HG03135 (cell line): Measurements from ENCODE around the gene C9.
A peak's percentile ranks its signal among the peaks of the same experiment; 100 is the strongest.
"Not testable (repeated sequence)": the region's sequence is repeated elsewhere in the genome, so short reads cannot be mapped to it uniquely, and the experiment has no call there.

Source experiments
- ATAC-seq: cut with Tn5 transposase; IDR thresholded peaks from one replicate; pipeline ENCODE4 v1.9.1; 2021; ENCODE audit warnings: mild to moderate bottlenecking, moderate library complexity; ENCODE audit not compliant: unreplicated experiment

Gene C9

DNA sequence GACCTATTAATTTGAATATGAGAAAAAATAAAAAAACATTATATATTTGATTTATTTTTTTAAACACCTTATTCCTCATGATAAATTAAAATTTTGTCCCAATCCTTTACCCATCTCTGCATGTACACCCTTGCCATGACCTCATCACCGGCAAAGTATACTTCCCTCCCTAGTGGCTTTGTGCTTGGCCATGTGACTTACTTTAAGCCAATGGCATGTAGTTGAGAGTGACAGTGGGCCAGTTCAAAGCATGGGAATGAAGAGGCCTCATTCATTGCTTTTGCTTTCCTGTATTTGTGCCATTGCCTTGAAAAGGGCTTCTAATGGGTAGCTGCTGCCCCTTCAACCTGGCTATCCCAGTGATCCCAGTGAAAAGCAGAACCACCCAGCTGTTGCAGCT is 31.2 kb downstream of the C9 start:
- no peak for ATAC-seq

DNA sequence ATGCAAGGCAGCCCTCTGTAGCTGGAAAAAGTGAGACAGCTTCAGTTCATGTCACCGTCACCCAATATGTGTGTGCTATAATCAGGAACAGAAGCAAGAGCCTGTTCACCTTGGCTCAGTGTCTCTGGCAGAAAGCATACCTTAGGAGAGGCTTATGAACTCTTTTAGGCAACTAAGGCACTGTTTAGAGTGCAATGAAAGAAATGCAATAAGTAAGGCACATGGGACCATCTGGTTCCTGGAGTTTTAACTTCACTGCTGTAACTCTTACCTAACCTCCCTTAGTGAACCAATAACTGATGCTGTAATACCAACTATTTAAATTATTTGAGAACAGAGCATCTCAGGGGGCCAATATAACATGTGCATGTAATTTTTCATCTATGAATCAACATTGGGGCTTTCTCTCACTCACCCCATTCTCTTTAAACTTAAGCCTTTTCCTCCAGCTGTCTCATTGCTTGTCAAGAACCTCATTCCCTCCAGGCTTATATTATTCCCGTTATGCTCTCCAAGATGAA is 32.4 kb downstream of the C9 start:
- no peak for ATAC-seq

DNA sequence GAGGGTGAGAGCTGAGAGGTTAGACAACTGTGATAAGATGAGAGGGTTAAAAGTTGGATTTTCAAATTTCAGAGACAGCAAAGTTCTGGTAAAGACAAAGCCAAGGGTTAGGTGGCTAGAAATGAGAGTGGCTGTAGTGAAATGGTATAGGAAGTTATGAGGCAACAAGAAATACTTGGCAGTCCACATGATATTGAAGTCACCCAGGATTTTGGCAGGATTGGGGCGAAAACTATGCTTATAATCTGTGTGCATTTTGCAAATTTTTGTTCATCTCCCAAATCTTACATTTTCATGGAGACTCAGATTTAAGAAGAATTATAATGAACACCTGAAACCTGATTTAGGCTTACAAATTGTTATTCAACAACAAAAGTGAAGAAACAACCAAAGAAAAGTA is 35.6 kb downstream of the C9 start:
- no peak for ATAC-seq

DNA sequence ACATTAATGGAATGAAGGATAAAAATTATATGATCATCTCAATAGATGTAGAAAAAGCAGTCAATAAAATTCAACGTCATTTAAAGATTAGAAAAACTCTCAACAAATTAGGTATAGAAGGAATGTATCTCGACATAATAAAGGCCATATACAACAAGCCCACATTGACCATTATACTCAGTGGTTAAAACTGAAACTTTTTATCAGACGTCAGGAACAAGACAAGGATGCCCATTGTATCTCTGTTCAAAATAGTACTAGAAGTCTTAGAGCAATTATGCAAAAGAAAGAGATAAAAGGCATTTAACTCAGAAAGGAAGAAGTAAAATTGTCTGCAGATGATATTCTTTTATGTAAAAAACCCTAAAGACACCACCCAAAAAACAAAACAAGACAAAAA is 40.8 kb downstream of the C9 start:
- ATAC-seq = no peak

DNA sequence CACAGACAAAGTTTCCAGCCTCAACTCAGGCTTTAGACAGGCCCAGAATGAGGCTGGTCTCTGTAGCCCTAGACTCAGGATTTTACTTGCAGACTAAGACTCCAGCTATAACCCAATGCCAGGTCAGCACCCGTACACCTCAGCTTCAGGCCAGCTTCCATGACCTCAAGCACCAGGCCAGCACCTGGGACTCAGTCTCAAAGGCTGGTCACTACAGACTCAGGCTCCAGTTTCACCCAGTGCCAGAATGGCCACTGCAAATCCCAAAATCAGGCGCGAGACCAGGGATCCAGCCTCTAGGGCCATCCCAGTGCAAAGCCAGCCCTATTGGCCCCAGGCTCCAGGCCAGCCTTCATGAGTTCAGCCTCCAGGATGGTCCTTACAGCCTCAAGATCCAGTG is 44.9 kb downstream of the C9 start:
- no peak for ATAC-seq

DNA sequence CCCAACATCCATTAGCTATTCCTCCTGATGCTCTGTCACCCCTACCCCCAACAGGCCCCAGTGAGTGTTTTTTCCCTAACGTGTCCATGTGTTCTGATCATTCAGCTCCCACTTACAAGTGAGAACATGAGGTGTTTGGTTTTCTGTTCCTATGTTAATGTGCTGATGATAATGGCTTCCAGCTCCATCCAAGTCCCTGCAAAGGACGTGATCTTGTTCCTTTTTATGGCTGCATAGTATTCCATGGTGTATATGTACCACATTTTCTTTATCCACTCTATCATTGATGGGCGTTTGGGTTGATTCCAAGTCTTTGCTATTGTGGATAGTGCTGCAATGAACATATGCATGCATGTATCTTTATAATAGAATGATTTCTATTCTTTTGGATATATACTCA is 47.8 kb downstream of the C9 start:
- not testable (repeated sequence) for ATAC-seq

DNA sequence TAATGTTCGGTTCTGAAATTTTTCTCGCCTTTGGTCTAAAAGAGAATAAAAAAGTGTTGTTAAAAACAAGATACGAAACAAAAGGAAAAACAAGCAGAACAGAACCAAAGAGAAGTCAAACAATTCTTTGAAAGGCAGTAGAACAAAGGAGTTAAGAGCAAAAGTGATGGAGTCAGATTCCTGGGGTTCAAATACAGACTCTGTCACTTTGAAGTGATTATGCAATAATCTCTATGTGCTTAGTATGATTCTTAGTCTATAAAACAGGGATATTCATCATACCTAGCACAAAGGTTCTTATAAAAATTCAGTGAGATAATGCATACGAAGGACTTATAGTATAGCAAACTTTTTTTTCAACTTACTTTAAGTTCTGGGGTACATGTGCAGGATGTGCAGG is 48.3 kb downstream of the C9 start:
- ATAC-seq = no peak

DNA sequence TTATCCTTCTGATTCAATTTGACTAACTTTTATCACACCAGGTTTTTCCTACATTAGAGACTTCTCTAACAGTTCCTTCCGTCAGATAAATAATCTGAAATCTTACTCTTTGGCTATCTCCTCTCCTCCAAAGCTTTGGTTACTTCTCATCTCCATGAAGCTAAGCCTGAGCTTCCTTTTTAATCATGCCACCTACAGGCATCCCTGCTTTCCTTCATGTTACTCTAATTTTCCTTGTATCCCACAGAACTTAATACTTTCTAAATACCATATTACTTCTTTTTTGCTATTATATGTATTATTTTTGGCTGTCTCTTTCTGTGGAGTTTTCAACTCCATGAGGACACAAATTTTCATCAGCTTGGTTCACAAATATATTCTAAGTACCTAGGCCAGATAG is 49.7 kb downstream of the C9 start:
- no peak for ATAC-seq

DNA sequence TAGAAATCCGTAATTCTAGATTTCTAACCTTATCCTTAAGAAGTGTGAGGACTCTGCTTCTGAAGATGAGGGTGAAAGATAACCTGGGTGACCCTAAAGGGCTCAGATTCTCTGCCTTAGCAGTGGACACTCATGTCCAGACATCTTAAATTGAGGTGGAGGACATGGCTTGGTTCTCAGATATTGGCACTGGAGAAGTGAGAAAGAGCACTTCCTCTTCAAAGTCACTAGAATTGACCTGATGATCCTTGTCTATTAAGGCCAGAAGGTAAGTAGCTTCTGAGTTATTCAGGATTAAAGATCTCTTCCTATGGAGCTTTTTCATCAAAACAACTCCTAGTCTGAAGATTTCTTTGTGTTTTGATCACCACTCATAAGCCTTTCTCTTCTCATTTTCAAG is 54.8 kb downstream of the C9 start:
- ATAC-seq = no peak

DNA sequence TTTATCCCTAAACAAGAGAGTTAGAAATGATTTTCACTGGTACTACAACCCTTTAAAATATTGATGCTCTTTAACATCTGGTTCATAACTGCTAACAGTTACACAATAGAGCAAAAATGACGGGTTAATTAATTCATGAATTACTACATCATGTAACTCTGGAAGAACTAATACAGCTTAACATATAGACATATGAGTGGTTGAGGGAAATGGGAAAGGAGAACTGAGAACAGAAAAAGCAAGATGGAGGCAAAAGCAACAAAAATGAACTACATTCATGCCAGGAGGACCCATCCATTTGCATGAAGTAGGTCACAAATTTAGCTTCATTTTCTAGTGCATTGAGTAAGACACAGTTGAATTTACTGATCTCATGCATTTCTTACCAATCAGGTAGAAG is 61.8 kb downstream of the C9 start:
- ATAC-seq = peak; percentile 67

DNA sequence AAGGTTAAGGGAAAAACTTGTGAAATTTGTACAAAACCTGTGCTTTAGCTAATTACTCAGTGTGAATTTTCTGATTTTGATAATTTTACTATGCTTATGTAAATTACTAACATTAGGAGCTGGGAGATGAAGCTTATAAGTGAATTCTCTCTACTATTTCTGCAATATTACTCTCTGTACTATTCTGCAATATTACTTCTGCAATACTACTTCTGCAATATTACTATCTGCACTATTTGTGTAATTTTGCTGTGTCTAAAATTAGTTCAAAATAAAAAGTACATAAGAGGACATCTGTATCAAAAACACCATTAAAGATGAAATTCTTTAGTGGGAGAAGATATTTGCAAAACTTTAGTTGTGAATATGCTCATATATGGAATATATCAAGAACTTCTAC is 62.9 kb downstream of the C9 start:
- ATAC-seq = no peak

DNA sequence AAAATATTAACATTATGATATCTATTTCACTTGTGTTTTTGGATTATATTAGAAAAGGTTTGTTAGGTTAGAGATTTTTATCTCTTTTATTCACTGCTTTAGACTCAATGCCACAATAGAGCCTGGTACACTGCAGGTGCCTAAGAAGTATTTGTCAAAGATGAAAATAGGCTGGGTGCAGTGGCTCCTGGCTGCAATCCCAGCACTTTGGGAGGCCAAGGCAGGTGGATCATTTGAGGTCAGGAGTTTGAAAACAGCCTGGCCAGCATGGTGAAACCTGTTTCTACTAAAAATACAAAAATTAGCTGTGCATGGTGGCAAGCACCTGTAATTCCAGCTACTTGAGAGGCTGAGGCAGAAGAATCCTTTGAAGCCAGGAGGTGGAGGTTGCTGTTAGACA is 64.3 kb downstream of the C9 start:
- ATAC-seq = no peak

DNA sequence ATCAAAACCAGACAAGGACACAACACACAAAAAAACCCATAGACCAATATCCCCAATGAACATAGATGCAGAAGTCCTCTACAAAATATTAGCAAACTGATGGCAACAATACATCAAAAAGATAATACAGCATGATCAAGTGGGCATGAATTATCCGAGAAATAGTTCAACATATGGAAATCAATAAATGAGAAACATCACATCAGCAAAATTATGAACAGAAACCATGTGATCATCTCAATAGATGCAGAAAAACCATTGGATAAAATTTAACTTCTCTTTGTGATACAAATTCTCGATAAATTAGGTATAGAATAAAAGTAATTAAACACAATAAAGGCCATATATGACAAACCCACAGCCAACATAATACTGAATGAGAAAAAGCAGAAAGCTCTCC is 69.6 kb downstream of the C9 start:
- ATAC-seq = no peak

DNA sequence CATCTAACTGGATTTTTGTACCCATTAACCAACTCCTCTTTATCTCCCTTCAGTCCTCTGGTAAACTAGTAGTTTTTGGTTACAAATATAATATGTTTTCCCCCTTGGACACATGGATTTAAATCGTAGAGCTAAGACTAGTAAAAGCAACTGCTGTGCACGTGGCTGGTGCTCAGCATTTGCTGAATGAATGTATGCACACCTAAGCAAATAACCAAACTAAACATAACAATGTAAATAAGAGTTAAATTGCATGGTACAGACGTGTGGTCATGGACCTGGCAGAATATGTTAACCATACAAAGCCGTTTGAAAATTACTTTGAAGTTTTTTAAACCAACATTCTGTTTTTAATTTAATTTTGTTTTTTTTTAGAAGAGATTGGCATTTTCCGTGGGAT is 79.7 kb downstream of the C9 start:
- ATAC-seq = no peak

DNA sequence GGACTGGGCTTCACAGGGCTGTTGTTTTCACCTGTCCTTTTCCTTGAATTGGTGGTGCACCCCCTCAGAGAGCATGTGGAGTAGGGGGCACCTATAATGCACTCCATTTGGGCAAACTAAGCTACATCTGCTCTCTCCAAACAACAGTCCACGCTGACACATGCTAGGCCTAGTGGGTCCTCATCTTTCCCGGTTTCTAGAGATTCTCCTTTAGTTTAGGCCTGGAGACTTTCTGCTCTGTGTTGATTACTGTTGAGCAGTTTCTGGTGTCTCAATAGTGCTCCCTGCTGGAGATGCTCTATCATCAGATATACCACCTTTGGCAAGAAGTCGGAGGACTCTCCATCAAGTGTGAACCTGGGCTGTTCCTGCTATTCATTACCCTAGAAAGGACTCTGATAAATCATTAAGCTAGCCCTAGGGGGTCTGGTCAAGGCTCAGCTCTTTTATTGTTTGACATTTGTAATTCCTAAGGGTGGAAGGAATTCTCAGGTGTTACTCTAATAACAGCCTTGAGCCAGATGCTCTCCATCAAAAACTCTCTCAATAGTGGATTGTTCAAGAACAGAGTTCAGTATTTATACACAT is 81.0 kb downstream of the C9 start:
- peak; percentile 85 for ATAC-seq

DNA sequence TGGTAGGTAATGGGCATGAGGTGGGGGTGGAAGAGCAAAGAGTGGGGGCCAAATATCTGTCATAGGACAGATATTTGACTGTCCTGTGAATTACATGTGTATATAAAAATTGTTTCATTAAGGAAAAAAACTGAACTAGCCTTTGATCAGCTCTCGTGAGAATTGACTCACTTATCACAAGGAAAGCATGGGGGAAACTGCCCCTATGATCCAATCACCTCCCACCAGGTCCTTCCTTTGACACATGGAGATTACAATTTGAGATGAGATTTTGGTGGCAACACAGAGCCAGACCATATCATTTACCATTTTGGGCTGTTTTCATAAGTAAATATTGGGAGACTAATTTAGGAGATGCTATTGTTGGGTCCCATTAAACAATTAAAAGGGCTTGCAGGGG is 81.7 kb downstream of the C9 start:
- ATAC-seq = no peak

DNA sequence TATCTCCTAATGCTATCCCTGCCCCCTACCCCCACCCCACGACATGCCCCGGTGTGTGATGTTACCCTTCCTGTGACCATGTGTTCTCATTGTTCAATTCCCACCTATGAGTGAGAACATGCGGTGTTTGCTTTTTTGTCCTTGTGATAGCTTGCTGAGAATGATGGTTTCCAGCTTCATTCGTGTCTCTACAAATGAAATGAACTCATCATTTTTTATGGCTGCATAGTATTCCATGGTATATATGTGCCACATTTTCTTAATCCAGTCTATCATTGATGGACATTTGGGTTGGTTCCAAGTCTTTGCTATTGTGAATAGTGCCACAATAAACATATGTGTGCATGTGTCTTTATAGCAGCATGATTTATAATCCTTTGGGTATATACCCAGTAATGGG is 88.4 kb downstream of the C9 start:
- not testable (repeated sequence) for ATAC-seq

DNA sequence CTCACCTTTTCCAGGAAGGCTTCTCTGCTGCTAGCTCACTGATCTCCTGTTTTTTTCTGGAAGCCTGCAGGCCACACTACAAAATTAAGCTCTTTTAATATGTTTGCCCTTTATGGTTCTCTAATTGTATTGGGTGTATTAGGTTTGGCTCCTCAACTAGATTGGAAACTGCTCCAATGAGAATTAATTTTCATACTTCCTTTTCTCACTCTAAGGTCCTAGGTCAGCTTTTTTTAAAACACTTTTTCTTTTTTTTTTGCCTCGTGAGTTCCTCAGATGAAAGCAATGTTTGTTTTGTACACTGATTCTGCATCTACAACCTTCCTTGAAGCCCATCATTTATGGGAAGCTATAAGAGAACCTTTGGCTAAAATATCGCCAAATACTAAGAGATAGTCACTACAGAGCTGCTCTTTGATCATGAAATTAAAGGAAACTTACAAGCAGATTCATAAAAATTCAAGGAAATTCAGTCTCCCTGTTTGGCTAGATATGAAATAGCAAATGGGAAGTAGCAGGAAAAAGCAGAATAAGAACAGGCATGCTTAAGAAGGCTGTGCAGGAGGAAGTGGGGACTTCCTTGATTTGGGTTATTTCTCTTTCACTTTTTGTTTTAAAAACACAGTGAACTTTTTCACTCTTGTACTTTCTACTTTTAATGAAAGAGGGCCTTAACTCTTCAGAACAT is 89.8 kb downstream of the C9 start:
- ATAC-seq = peak; percentile 78

DNA sequence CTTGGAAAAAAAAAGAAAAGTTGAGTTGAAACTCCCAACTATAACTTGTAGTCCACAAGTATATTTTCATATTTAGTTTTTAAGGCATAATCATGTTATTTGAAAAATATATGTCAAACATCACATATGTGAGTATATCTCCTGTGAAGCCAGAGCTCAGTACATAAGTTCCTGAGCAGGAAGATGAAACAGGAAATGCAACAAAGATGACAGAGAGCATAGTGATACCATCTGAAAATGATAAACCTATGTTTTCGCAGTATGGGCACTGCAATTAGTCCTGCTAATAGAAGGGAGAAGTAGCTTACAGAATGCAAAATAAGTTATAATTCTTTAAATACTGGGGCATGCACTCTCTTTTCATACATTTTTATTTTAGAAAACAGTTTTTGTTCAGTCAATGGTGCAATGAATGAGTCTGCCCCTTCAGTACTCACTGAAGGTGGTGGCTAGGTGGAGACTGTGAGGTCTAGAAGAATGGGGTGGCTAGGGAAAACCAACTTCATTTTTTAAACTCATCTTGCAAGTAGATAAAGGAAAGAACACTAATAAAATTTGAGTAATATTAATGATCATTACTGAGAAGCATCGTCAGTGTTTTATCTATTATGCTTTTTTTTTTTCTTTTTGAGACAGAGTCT is 90.9 kb downstream of the C9 start:
- ATAC-seq = no peak

DNA sequence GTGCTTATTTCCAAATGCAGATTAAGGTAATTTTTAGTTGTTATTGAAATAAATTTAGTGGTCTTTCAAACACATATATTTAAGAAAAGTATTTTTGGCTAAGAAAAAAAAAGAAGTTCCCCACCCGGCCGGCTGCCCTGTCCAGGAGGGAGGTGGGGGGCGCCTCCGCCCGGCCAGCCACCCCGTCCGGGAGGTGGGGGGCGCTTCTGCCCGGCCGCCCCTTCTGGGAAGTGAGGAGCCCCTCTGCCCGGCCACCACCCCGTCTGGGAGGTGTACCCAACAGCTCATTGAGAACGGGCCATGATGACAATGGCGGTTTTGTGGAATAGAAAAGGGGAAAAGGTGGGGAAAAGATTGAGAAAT is 91.4 kb downstream of the C9 start:
- ATAC-seq = not testable (repeated sequence)

DNA sequence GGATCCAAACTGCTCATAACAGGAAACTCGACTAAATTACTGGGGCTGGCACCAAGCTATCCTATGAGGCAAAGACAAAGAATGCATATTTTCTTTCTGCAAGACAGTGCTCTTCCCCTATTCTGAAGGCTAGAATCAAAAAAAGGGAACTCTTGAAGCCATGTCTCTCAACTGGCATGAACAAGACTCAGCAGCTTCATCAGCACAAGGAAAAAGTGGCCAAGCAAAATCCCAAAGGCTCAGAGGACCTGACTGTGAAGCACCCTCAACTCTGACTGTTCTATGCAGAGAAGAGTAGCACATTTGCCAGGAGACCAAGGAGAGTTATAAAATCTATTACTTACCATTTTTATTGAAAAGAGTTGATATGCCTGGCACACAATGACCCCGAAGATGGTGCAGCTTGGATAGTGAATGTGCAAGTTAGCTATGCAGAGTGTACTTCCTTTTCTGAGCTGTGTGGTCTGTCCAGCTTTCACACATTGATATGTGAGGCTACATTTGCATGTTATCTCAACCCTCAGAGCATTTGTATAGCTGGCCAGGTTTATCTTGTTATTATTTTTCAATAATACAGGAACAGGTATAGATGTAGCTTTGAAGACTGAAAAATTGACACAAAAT is 94.0 kb downstream of the C9 start:
- ATAC-seq = peak; percentile 84

DNA sequence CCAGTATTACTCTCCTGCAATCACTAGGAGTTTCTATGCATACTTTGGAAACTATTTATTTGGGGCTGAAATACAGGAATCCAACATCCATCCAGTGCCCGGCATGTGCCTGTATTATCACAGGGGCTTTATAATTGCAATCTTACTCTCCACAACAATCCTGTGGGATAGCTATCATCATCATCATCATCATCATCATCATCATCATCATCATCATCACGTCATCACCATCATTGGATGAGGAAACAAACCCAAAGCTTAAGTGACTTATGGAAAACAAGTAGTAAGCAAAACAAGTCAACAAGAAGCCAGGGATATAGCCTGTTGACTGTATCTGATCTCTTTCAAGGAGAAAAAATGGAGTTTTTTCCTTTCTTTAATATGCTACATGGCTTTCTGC is 97.1 kb downstream of the C9 start:
- no peak for ATAC-seq
